Endothelial cell of umbilical vein (primary cell): ENCODE data around the gene TMED5. TPM values are rescaled to one million over a fixed set of nuclear protein-coding genes. Genes with fewer than 3 reads are reported as not detected.

Experiments used
- BruUV-seq: library from RNA; stranded (reverse); fragments of 400-500 nt; replicated peaks from 2 replicates; lab custom pipeline; 2021; lab: Mats Ljungman, UMichigan
- CTCF ChIA-PET: fragments of 300-600, 350-600 bp; sonication (Branson Sonifier 250); formaldehyde crosslinking; loops from one replicate; lab custom pipeline; 2021; ENCODE audit warnings: antibody characterized with exemption, inconsistent platforms; lab: Charles Lee
- POLR2A ChIA-PET: fragments of 300-600, 350-600 bp; sonication (Branson Sonifier 250); formaldehyde crosslinking; loops from one replicate; lab custom pipeline; 2021; ENCODE audit warnings: antibody characterized with exemption, inconsistent platforms; lab: Charles Lee
- DNase-seq: peaks from one replicate; pipeline ENCODE4 v3.0.0-alpha.2; 2011; ENCODE audit warnings: low read depth, low spot score
- FAIRE-seq: peaks from 2 replicates; lab custom pipeline; 2011; peaks lifted over from hg19 to GRCh38; lab: Jason Lieb, UNC
- H2AFZ ChIP-seq: 2 replicates; pipeline ENCODE4 v1.6.0; 2012; ENCODE audit warnings: low read depth, low read length, control low read depth, inconsistent platforms
- H3K27ac ChIP-seq: 2 replicates; pipeline ENCODE4 v1.5.1; 2011; ENCODE audit warnings: low read depth, mild to moderate bottlenecking, control low read depth, low read length, moderate library complexity; ENCODE audit not compliant: insufficient read depth
- H3K27me3 ChIP-seq, 2 experiments: 2 replicates each; pipeline versions ENCODE4 v1.6.0 to v1.6.1; 2011; ENCODE audit warnings: low read length in 2 of 2, mixed read lengths in 1 of 2; ENCODE audit not compliant: control insufficient read depth in 2 of 2, insufficient read depth in 2 of 2
- H3K36me3 ChIP-seq, 2 experiments: 2 replicates in 1 of 2; 3 replicates in 1 of 2; pipeline ENCODE4 v1.5.1; 2011; ENCODE audit warnings: low read length in 2 of 2, mild to moderate bottlenecking in 1 of 2, moderate library complexity in 1 of 2; ENCODE audit not compliant: control insufficient read depth in 2 of 2, insufficient read depth in 2 of 2; ENCODE audit errors: extremely low read depth in 1 of 2
- H3K4me1 ChIP-seq: 3 replicates; pipeline ENCODE4 v1.5.1; 2011; ENCODE audit warnings: mild to moderate bottlenecking, low read length; ENCODE audit not compliant: control insufficient read depth, insufficient read depth; ENCODE audit errors: extremely low read depth
- H3K4me2 ChIP-seq: 2 replicates; pipeline ENCODE4 v1.6.1; 2011; ENCODE audit warnings: low read length, control low read depth, mixed read lengths; ENCODE audit not compliant: insufficient read depth
- H3K4me3 ChIP-seq, 3 experiments: fragments of 200-600 bp in 1 of 3; sonication (generic), shearing (Covaris generic) in 1 of 3; replicated peaks in 1 of 3; 2 replicates each; pipeline ENCODE4 v1.5.1; 2011 to 2016; ENCODE audit warnings: control low read depth in 3 of 3, low read length in 3 of 3, mild to moderate bottlenecking in 2 of 3, inconsistent platforms in 1 of 3, low read depth in 1 of 3, moderate library complexity in 1 of 3; ENCODE audit not compliant: insufficient read depth in 1 of 3
- H3K79me2 ChIP-seq: 2 replicates; pipeline ENCODE4 v1.6.0; 2012; ENCODE audit warnings: low read length, inconsistent platforms; ENCODE audit not compliant: control insufficient read depth, insufficient read depth
- H3K9ac ChIP-seq: replicated peaks from 2 replicates; pipeline ENCODE3; 2011; ENCODE audit warnings: low read length, control low read depth; ENCODE audit not compliant: insufficient read depth; ENCODE audit errors: extremely low read depth
- H3K9me1 ChIP-seq: replicated peaks from 3 replicates; pipeline ENCODE4 v1.6.0; 2011; ENCODE audit warnings: mild to moderate bottlenecking, low read length; ENCODE audit not compliant: control insufficient read depth, insufficient read depth; ENCODE audit errors: extremely low read depth
- H3K9me3 ChIP-seq: replicated peaks from 2 replicates; pipeline ENCODE4 v1.5.1; 2012; ENCODE audit warnings: low read length, inconsistent platforms; ENCODE audit not compliant: control insufficient read depth, insufficient read depth
- H4K20me1 ChIP-seq: replicated peaks from 2 replicates; pipeline ENCODE3; 2011; ENCODE audit warnings: mild to moderate bottlenecking, low read length; ENCODE audit not compliant: control insufficient read depth, insufficient read depth; ENCODE audit errors: extremely low read depth
- CTCF ChIP-seq, 2 donors: IDR thresholded peaks; 1 replicate in 1 of 2; 2 replicates in 1 of 2; pipeline ENCODE4 v1.5.1; 2011; ENCODE audit warnings: low read length in 2 of 2, mild to moderate bottlenecking in 2 of 2, moderate library complexity in 2 of 2, control low read depth in 1 of 2, inconsistent platforms in 1 of 2, low read depth in 1 of 2; ENCODE audit not compliant: insufficient read depth in 1 of 2; ENCODE audit errors: extremely low read depth in 1 of 2
- EZH2 ChIP-seq: IDR thresholded peaks from 2 replicates; pipeline ENCODE4 v1.6.1; 2012; ENCODE audit warnings: borderline replicate concordance, low read depth, mild to moderate bottlenecking, moderate library complexity, low read length, inconsistent platforms; ENCODE audit not compliant: severe bottlenecking
- FOS ChIP-seq: IDR thresholded peaks from 2 replicates; pipeline ENCODE4 v1.6.1; 2011; ENCODE audit warnings: mild to moderate bottlenecking, low read length, moderate library complexity, borderline replicate concordance; ENCODE audit not compliant: insufficient read depth
- GATA2 ChIP-seq: IDR thresholded peaks from 2 replicates; pipeline ENCODE4 v1.7.0; 2011; ENCODE audit warnings: low read depth, mild to moderate bottlenecking, moderate library complexity, mixed read lengths, low read length; ENCODE audit not compliant: insufficient read length, insufficient read depth
- JUN ChIP-seq: IDR thresholded peaks from 2 replicates; pipeline ENCODE4 v1.6.1; 2011; ENCODE audit warnings: borderline replicate concordance, low read depth; ENCODE audit not compliant: insufficient read length, insufficient read depth
- MAX ChIP-seq: IDR thresholded peaks from 2 replicates; pipeline ENCODE4 v1.6.1; 2011; ENCODE audit not compliant: insufficient read depth, insufficient read length
- MYC ChIP-seq: IDR thresholded peaks from one replicate; pipeline ENCODE4 v1.6.1; 2011; ENCODE audit warnings: mild to moderate bottlenecking, low read depth, low read length
- POLR2A ChIP-seq: IDR thresholded peaks from 2 replicates; pipeline ENCODE4 v1.6.1; 2012; ENCODE audit warnings: low read depth, mild to moderate bottlenecking, control low read depth, low read length
- POLR2AphosphoS5 ChIP-seq: IDR thresholded peaks from 2 replicates; pipeline ENCODE4 v1.6.1; 2012; ENCODE audit warnings: low read depth, mild to moderate bottlenecking, control low read depth, low read length, moderate library complexity; ENCODE audit not compliant: insufficient read depth
- dilution Hi-C: fragments of 300-500 bp; cut with MboI; formaldehyde crosslinking; loops from one replicate; pipeline ENCODE4 v1.15.0; 2019; ENCODE audit warnings: low sequenced_read_pairs; ENCODE audit not compliant: extremely low pct_ligation_motif_present
- intact Hi-C: fragments of 100-400 bp; cut with micrococcal nuclease; formaldehyde crosslinking; loops from one replicate; pipeline ENCODE4 v1.10.0; 2022
- polyA plus RNA-seq, 4 experiments: library from polyadenylated mRNA; depleted of rRNA in 3 of 4; stranded (reverse) in 3 of 4; unstranded in 1 of 4; fragments of >200 nt; gene quantifications; 2 replicates each; pipeline versions ENCODE4 v1.2.1 to v1.2.3, GENCODE V29; 2011 to 2012; ENCODE audit warnings: missing spikeins in 1 of 4
- total RNA-seq: library from RNA; stranded (reverse); gene quantifications from 2 replicates; pipeline ENCODE4 v1.2.3, GENCODE V29; 2021

Gene TMED5
- total and polyA plus RNA-seq, 2 donors (not counting 3 experiments of a cell fraction or from before 2014, with no cell fraction given): 24.2 to 51.2 TPM

GRCh38 chr1:93108335-93108734 is 71.9 kb downstream of the TMED5 start:
- no peak overlapping the region for H3K9ac ChIP-seq
- H3K4me1 ChIP-seq: no peaks in the 10 kb centered on the region
- BruUV-seq: no TSS peak
- ChIA-PET POLR2A (interaction anchor here (0.6 kb wide), 1 partner anchor 19 kb away, joined by 5 read pairs; no protein-coding TSS in a partner anchor), CTCF (interaction anchor here (0.6 to 1.0 kb wide), 2 partner anchors 9 to 27 kb away, joined by 3 to 4 read pairs; no protein-coding TSS in a partner anchor)
- dilution Hi-C loops (no loop called here), intact Hi-C loops (no loop called here)
- H3K27me3 ChIP-seq: no peaks in the 10 kb centered on the region
- H3K36me3 ChIP-seq: no peaks in the 10 kb centered on the region
- H3K4me2 ChIP-seq: no peak overlapping the region
- H3K27ac ChIP-seq: no peak overlapping the region
- no peaks in the 10 kb centered on the region for H3K9me1 ChIP-seq
- TF ChIP-seq MYC: no peak
- no peak for TF ChIP-seq EZH2
- peaks cover 9% of the 10 kb centered on the region for H4K20me1 ChIP-seq
- no peak for FAIRE-seq
- H3K9me3 ChIP-seq: no peaks in the 10 kb centered on the region
- no peak overlapping the region for H2AFZ ChIP-seq
- H3K4me3 ChIP-seq: no peak overlapping the region
- no peak for DNase-seq
- peaks cover 83% of the 10 kb centered on the region for H3K79me2 ChIP-seq

- no peak for FAIRE-seq
- TF ChIP-seq GATA2 (no peak), EZH2 (no peak), MAX (no peak), JUN (no peak), CTCF (IDR thresholded peaks at IDR 0.05; ENCODE audit: extremely low read depth in 1 of 2, insufficient read depth in 1 of 2, low read depth in 1 of 2, low read length in 2 of 2) (no peak), FOS (no peak), POLR2A (no peak), POLR2AphosphoS5 (no peak), MYC (no peak)
- Histone ChIP-seq H3K4me2 (no peak overlapping the region), H3K4me3 (no peak overlapping the region), H3K9me3 (no peaks in the 10 kb centered on the region), H3K36me3 (no peaks in the 10 kb centered on the region), H3K79me2 (peaks cover 81% of the 10 kb centered on the region), H3K27ac (no peak overlapping the region), H3K27me3 (no peaks in the 10 kb centered on the region), H2AFZ (no peak overlapping the region), H3K9ac (no peak overlapping the region), H3K9me1 (no peaks in the 10 kb centered on the region), H3K4me1 (no peaks in the 10 kb centered on the region), H4K20me1 (peaks cover 9% of the 10 kb centered on the region)
- DNase-seq: no peak
- dilution Hi-C loops (no loop called here), intact Hi-C loops (no loop called here)
- ChIA-PET CTCF (no interaction called here), POLR2A (no interaction called here)
- BruUV-seq: no TSS peak
Measured at GRCh38 chr1:93107395-93107794, 72.8 kb downstream of the TMED5 start.
